ENCODE measurements around the gene SARS1. TPM values are rescaled to one million over a fixed set of nuclear protein-coding genes. Genes with fewer than 3 reads are reported as not detected.
A peak's percentile ranks its signal among the peaks of the same experiment; 100 is the strongest.

The SARS1 gene
- total RNA-seq, 1 experiment from 2014 or later = 154 TPM

GRCh38 chr1:109242387-109242786 is 28.7 kb downstream of the SARS1 start:
- in situ Hi-C loops (cut with HindIII; ENCODE audit: low pct_unique_long_range_greater_than_20kb, low sequenced_read_pairs) = no loop called here
- DNase-seq (ENCODE audit: low read depth) = no peak

GRCh38 chr1:109243221-109243620 is 29.5 kb downstream of the SARS1 start:
- in situ Hi-C loops (cut with HindIII; ENCODE audit: low pct_unique_long_range_greater_than_20kb, low sequenced_read_pairs) = no loop called here

GRCh38 chr1:109243860-109244552 is 30.3 kb downstream of the SARS1 start:
- in situ Hi-C loops (cut with HindIII; ENCODE audit: low pct_unique_long_range_greater_than_20kb, low sequenced_read_pairs) = no loop called here
- DNase-seq (ENCODE audit: low read depth) = no peak

More at GRCh38 chr1:109243221-109243620, 29.5 kb downstream of the SARS1 start:
- no peak for DNase-seq (ENCODE audit: low read depth)

- in situ Hi-C loops (cut with HindIII; ENCODE audit: low pct_unique_long_range_greater_than_20kb, low sequenced_read_pairs) = no loop called here
- DNase-seq (ENCODE audit: low read depth) = no peak
Measured at GRCh38 chr1:109246141-109246551, 32.4 kb downstream of the SARS1 start.

- DNase-seq (ENCODE audit: low read depth) = no peak
- in situ Hi-C loops (cut with HindIII; ENCODE audit: low pct_unique_long_range_greater_than_20kb, low sequenced_read_pairs) = no loop called here
Measured at GRCh38 chr1:109247401-109248365, 34.0 kb downstream of the SARS1 start.

- in situ Hi-C loops (cut with HindIII; ENCODE audit: low pct_unique_long_range_greater_than_20kb, low sequenced_read_pairs) = no loop called here
- DNase-seq (ENCODE audit: low read depth) = no peak
Measured at GRCh38 chr1:109248444-109248796, 34.7 kb downstream of the SARS1 start.

- in situ Hi-C loops (cut with HindIII; ENCODE audit: low pct_unique_long_range_greater_than_20kb, low sequenced_read_pairs) = no loop called here
- DNase-seq (ENCODE audit: low read depth) = peak; percentile 46
Measured at GRCh38 chr1:109248797-109249629, 35.3 kb downstream of the SARS1 start, which contains the start of gene CELSR2. CELSR2 (plus strand) TSS chr1:109249539; CDS start chr1:109250080, 541 bp downstream.

- DNase-seq (ENCODE audit: low read depth) = no peak
- in situ Hi-C loops (cut with HindIII; ENCODE audit: low pct_unique_long_range_greater_than_20kb, low sequenced_read_pairs) = no loop called here
Measured at GRCh38 chr1:109249654-109250401, 36.1 kb downstream of the SARS1 start.

- no peak for DNase-seq (ENCODE audit: low read depth)
- in situ Hi-C loops (cut with HindIII; ENCODE audit: low pct_unique_long_range_greater_than_20kb, low sequenced_read_pairs) = no loop called here
Measured at GRCh38 chr1:109250454-109251276, 36.9 kb downstream of the SARS1 start.

- in situ Hi-C loops (cut with HindIII; ENCODE audit: low pct_unique_long_range_greater_than_20kb, low sequenced_read_pairs) = no loop called here
- DNase-seq (ENCODE audit: low read depth) = no peak
Measured at GRCh38 chr1:109251277-109252166, 37.8 kb downstream of the SARS1 start.

- DNase-seq (ENCODE audit: low read depth) = no peak
- in situ Hi-C loops (cut with HindIII; ENCODE audit: low pct_unique_long_range_greater_than_20kb, low sequenced_read_pairs) = no loop called here
Measured at GRCh38 chr1:109252167-109252892, 38.6 kb downstream of the SARS1 start.

GRCh38 chr1:109252893-109253802 is 39.4 kb downstream of the SARS1 start:
- DNase-seq (ENCODE audit: low read depth) = peak; percentile 73
- in situ Hi-C loops (cut with HindIII; ENCODE audit: low pct_unique_long_range_greater_than_20kb, low sequenced_read_pairs) = no loop called here

GRCh38 chr1:109253803-109254620 is 40.3 kb downstream of the SARS1 start:
- DNase-seq (ENCODE audit: low read depth) = peak; percentile 70
- in situ Hi-C loops (cut with HindIII; ENCODE audit: low pct_unique_long_range_greater_than_20kb, low sequenced_read_pairs) = no loop called here

- in situ Hi-C loops (cut with HindIII; ENCODE audit: low pct_unique_long_range_greater_than_20kb, low sequenced_read_pairs) = no loop called here
Measured at GRCh38 chr1:109254621-109255096, 40.9 kb downstream of the SARS1 start.

More at GRCh38 chr1:109254621-109255096, 40.9 kb downstream of the SARS1 start:
- DNase-seq (ENCODE audit: low read depth) = peak; percentile 71
